ENCODE results near the gene SLC36A1. TPM values are rescaled to one million over a fixed set of nuclear protein-coding genes. Genes with fewer than 3 reads are reported as not detected.

Gene SLC36A1
- total RNA-seq, 2 experiments from 2014 or later, result 11.6 to 12.1 TPM

DNA sequence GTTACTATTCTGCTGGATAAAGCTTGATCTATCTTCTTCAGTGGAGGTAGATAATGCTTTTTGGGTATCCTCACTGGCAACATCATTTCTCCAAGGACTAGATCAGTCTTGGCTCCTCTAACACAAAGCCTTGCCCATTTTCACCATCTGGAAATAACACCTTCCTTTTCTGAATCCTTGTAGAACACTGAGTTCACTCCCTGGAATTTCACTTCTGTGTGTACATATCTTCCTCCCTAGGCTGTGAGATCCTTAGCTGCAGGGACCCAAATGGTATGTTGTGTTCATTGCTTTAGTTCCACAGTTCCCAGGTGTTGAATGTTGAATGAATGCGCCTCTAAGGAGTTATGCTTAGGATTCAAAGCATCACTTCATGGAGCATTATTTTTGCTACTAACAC lies 16.7 kb upstream of the SLC36A1 start:
- TF ChIP-seq EZH2phosphoT487 (IDR thresholded peaks at IDR 0.05; ENCODE audit: borderline replicate concordance, low read depth, low read length), result no peak
- TF ChIP-seq, protein P1, sequence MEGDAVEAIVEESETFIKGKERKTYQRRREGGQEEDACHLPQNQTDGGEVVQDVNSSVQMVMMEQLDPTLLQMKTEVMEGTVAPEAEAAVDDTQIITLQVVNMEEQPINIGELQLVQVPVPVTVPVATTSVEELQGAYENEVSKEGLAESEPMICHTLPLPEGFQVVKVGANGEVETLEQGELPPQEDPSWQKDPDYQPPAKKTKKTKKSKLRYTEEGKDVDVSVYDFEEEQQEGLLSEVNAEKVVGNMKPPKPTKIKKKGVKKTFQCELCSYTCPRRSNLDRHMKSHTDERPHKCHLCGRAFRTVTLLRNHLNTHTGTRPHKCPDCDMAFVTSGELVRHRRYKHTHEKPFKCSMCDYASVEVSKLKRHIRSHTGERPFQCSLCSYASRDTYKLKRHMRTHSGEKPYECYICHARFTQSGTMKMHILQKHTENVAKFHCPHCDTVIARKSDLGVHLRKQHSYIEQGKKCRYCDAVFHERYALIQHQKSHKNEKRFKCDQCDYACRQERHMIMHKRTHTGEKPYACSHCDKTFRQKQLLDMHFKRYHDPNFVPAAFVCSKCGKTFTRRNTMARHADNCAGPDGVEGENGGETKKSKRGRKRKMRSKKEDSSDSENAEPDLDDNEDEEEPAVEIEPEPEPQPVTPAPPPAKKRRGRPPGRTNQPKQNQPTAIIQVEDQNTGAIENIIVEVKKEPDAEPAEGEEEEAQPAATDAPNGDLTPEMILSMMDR (conservative IDR thresholded peaks at IDR 0.05; ENCODE audit: low read length), result no peak
- H3K4me2 ChIP-seq (ENCODE audit: low read length), result no peak overlapping the region
- H4K20me1 ChIP-seq (ENCODE audit: insufficient read depth, low read length), result no peaks in the 10 kb centered on the region
- no peak overlapping the region for H3K4me3 ChIP-seq (ENCODE audit: low read depth, low read length, poor library complexity, severe bottlenecking)
- no peak overlapping the region for H2AFZ ChIP-seq (ENCODE audit: low read length)
- no peaks in the 10 kb centered on the region for H3K4me1 ChIP-seq (ENCODE audit: insufficient read depth, low read length, poor library complexity, severe bottlenecking)
- DNase-seq (ENCODE audit: low spot score), result no peak
- H3K79me2 ChIP-seq (ENCODE audit: insufficient read depth, low read depth, low read length), result no peaks in the 10 kb centered on the region
- ChIA-PET CTCF (ENCODE audit: unreplicated experiment) (no interaction called here), POLR2A (no interaction called here)
- no peaks in the 10 kb centered on the region for H3K9me3 ChIP-seq (ENCODE audit: low read length)
- intact Hi-C loops (cut with micrococcal nuclease; ENCODE audit: unreplicated experiment), result no loop called here
- H3K27ac ChIP-seq (ENCODE audit: low read depth, low read length, poor library complexity, severe bottlenecking), result no peak overlapping the region
- H3K9me2 ChIP-seq (ENCODE audit: insufficient read depth, low read length), result no peaks in the 10 kb centered on the region
- no TSS peak for BruUV-seq (replicated peaks)
- H3K36me3 ChIP-seq (ENCODE audit: insufficient read depth, low read length), result no peaks in the 10 kb centered on the region

DNA sequence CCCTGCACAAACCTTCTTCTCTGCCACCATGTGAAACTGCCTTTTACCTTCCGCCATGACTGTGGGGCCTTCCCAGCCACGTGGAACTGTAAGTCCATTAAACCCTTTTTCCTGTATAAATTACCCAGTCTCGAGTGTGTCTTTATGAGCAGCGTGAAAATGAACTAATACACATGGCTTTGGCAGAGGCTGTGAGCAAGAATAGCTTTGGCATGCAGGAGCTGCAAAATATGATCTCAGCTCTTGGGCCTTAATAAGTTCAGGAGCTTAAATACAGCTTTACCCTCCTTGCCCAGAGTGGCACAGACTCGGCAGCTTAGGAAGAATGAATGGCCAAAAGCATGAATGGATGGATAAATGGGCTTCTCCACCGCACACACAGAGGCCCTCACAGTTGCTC lies 15.7 kb upstream of the SLC36A1 start:
- Histone ChIP-seq H3K9me2 (ENCODE audit: insufficient read depth, low read length) (no peaks in the 10 kb centered on the region), H3K36me3 (ENCODE audit: insufficient read depth, low read length) (no peaks in the 10 kb centered on the region), H3K4me1 (ENCODE audit: insufficient read depth, low read length, poor library complexity, severe bottlenecking) (no peaks in the 10 kb centered on the region), H3K79me2 (ENCODE audit: insufficient read depth, low read depth, low read length) (no peaks in the 10 kb centered on the region), H3K4me3 (ENCODE audit: low read depth, low read length, poor library complexity, severe bottlenecking) (no peak overlapping the region), H2AFZ (ENCODE audit: low read length) (no peak overlapping the region), H3K27ac (ENCODE audit: low read depth, low read length, poor library complexity, severe bottlenecking) (no peak overlapping the region), H3K4me2 (ENCODE audit: low read length) (no peak overlapping the region), H4K20me1 (ENCODE audit: insufficient read depth, low read length) (no peaks in the 10 kb centered on the region), H3K9me3 (ENCODE audit: low read length) (no peaks in the 10 kb centered on the region)
- no TSS peak for BruUV-seq (replicated peaks)
- intact Hi-C loops (cut with micrococcal nuclease; ENCODE audit: unreplicated experiment), result no loop called here
- no peak for DNase-seq (ENCODE audit: low spot score)
- POLR2A ChIA-PET, result interaction anchor here (0.5 kb wide), 1 partner anchor 69 kb away, joined by 6 read pairs; no protein-coding TSS in a partner anchor
- CTCF ChIA-PET (ENCODE audit: unreplicated experiment), result no interaction called here
- TF ChIP-seq EZH2phosphoT487 (IDR thresholded peaks at IDR 0.05; ENCODE audit: borderline replicate concordance, low read depth, low read length), result no peak
- TF ChIP-seq, protein P1 (conservative IDR thresholded peaks at IDR 0.05; ENCODE audit: low read length), result no peak

DNA sequence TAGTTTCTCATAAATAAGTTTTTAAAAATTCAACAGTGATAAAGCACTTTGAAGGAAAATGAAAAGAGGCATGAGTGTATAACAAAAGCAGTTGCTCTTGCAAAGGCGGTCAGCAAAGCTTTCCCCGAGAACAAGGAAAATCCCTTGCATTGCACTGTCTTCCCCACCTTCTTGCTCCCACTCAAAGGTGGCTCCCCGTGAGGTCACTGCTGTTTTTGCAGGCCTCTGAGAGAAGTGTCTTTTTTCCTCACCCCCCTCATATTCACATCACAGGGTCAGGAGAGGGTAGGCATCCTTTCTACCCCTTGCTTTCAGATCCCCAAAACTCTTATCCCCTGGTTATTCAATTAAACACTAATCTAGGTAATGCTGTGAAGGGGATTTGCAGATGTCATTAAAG lies 15.2 kb upstream of the SLC36A1 start:
- no peaks in the 10 kb centered on the region for H3K9me3 ChIP-seq (ENCODE audit: low read length)
- ChIA-PET CTCF (ENCODE audit: unreplicated experiment) (no interaction called here), POLR2A (no interaction called here)
- intact Hi-C loops (cut with micrococcal nuclease; ENCODE audit: unreplicated experiment), result no loop called here
- no TSS peak for BruUV-seq (replicated peaks)
- no peak for DNase-seq (ENCODE audit: low spot score)
- no peaks in the 10 kb centered on the region for H3K79me2 ChIP-seq (ENCODE audit: insufficient read depth, low read depth, low read length)
- H2AFZ ChIP-seq (ENCODE audit: low read length), result no peak overlapping the region
- H3K4me3 ChIP-seq (ENCODE audit: low read depth, low read length, poor library complexity, severe bottlenecking), result no peak overlapping the region
- TF ChIP-seq EZH2phosphoT487 (IDR thresholded peaks at IDR 0.05; ENCODE audit: borderline replicate concordance, low read depth, low read length), result no peak
- TF ChIP-seq, protein P1 (conservative IDR thresholded peaks at IDR 0.05; ENCODE audit: low read length), result no peak
- H3K36me3 ChIP-seq (ENCODE audit: insufficient read depth, low read length), result no peaks in the 10 kb centered on the region
- no peak overlapping the region for H3K4me2 ChIP-seq (ENCODE audit: low read length)
- no peaks in the 10 kb centered on the region for H3K4me1 ChIP-seq (ENCODE audit: insufficient read depth, low read length, poor library complexity, severe bottlenecking)
- H4K20me1 ChIP-seq (ENCODE audit: insufficient read depth, low read length), result no peaks in the 10 kb centered on the region
- no peak overlapping the region for H3K27ac ChIP-seq (ENCODE audit: low read depth, low read length, poor library complexity, severe bottlenecking)
- H3K9me2 ChIP-seq (ENCODE audit: insufficient read depth, low read length), result no peaks in the 10 kb centered on the region
